Caki2 (cell line): ENCODE results near the gene FAF1. TPM values are rescaled to one million over a fixed set of nuclear protein-coding genes. Genes with fewer than 3 reads are reported as not detected.
"Not testable (repeated sequence)": the region's sequence is repeated elsewhere in the genome, so short reads cannot be mapped to it uniquely, and the experiment has no call there.

Experiments
- DNase-seq: peaks from one replicate; pipeline ENCODE4 v3.0.0-alpha.2; 2015; ENCODE audit warnings: low read depth
- in situ Hi-C: cut with HindIII; loops from 2 replicates; pipeline ENCODE4 v1.10.0; 2016; ENCODE audit warnings: low sequenced_read_pairs, low pct_unique_long_range_greater_than_20kb, mixed read lengths
- total RNA-seq: library from RNA; depleted of rRNA; stranded (reverse); fragments of >200 nt; shearing (Covaris generic); gene quantifications from 2 replicates; pipeline ENCODE4 v1.2.3, GENCODE V29; 2014; ENCODE audit warnings: low replicate concordance

The FAF1 gene
- total RNA-seq, 1 experiment from 2014 or later, result 23.7 TPM

DNA sequence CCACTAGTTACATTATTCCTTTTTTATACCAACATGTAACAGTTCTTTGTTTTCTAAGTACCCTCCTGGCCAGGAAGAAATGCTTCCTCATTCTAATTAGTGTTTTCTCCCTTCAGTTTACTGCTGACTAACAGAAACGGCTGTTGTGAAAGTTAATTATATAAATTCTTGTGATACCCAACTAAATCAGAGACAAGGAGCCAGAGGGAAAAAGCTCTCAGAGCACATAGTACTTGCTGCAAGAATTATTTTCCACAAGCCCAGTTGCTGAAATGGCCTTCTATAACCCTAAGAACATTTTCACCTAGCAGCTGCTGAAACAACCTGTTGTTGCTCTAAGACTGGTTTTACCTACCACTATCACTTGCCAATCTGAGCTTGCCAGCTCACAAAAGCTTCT lies 82.4 kb downstream of the FAF1 start:
- no peak for DNase-seq
- in situ Hi-C loops, result no loop called here

DNA sequence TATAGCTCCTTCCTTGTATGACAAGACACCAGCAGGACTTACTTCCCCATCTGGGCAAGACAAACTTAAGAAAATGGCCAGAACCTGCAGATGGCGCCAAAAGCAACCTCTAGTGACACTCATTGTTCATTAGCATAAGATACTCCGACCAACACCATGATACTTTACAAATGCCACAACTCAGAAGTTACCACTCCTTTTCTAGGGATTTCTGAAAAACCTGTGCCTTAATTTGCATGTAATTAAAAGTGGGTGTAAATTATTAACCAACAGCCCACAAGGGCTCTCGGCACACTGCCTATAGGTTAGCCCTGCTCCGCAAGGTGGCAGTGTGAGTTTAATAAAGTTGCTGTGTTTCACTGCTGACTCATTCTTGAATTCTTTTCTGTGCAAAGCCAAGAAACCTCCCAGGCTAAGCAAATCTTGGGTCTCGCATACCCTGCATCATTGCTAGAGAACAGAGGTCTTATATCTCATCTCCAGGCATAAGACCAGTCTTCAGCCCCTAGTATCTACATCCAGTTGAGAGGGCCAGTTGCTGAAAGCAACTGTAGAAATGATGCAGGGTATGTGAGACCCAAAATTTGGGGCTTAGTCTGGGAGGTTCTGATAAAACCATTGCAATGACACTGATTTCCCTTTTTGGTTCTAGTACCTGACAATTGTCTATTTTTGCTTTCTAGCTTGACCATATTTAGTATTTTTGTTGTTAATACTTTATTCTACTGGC lies 86.4 kb downstream of the FAF1 start:
- in situ Hi-C loops, result no loop called here

DNA sequence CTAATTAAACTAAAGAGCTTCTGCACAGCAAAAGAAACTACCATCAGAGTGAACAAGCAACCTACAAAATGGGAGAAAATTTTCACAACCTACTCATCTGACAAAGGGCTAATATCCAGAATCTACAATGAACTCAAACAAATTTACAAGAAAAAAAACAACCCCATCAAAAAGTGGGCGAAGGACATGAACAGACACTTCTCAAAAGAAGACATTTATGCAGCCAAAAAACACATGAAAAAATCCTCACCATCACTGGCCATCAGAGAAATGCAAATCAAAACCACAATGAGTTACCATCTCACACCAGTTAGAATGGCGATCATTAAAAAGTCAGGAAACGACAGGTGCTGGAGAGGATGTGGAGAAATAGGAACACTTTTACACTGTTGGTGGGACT lies 95.2 kb downstream of the FAF1 start:
- in situ Hi-C loops, DNase-seq: not testable (repeated sequence)

More for the DNA sequence above, 86.4 kb downstream of the FAF1 start:
- DNase-seq, result peak; percentile 92

DNA sequence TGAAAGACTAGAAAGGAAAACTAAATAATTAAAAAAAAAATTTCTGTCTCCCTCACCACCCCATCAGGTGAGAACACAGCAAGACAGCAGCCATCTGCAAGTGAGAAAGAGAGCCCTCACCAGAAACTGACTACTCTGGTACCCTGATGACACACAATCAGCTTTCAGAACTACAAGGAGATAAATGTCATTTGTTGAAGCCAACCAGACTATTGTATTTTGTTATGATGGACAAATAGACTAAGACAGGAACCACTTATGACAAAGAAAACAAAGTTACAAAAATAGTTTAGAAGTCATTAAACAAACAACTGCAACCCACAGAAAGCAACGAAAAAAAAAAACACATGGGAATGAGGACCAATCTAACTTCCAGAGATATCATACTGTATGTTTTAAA lies 98.3 kb downstream of the FAF1 start:
- no peak for DNase-seq
- in situ Hi-C loops, result no loop called here

DNA sequence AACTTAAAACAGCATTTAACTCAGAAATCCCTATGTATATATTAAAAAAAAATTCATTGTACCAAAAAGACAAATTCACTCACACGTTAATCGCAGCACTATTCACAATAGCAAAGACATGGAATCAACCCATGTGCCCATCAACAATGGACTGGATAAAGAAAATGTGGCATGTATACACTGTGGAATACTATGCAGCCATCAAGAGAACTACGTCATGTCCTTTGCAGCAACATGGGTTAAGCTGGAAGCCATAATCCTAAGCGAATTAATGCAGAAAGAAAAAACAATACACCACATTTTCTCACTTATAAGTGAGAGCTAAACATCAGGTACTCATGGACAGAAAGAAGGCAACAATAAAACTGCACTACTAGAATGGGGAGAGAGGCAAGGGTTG lies 99.4 kb downstream of the FAF1 start:
- DNase-seq, result no peak
- in situ Hi-C loops, result no loop called here

DNA sequence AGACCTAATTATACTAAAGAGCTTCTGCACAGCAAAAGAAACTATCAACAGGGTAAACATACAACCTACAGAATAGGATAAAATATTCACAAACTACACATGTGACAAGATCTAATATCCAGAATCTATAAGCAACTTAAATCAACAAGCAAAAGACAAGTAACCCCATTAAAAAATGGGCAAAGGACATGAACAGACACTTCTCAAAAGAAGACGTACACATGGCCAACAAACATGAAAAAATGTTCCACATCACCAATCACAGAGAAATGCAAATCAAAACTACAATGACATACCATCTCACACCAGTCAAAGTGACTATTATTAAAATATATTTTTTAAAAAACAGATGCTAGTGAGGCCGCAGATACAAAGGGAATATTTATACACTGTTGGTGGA lies 99.8 kb downstream of the FAF1 start:
- no peak for DNase-seq
- in situ Hi-C loops, result no loop called here

DNA sequence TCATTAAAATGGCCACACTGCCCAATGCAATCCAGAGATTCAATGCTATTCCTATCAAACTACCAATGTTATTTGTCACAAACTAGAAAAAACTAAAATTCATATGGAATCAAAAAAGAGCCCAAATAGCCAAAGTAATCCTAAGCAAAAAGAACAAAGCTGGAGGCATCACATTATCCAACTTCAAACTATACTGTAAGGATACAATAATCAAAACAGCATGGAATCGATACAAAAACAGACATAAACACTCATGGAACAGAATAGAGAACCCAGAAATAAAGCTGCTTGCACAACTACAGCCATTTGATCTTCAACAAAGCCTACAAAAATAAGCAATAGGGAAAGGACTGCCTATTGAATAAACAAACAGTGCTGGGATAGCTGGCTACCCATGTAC lies 100.4 kb downstream of the FAF1 start:
- in situ Hi-C loops, result no loop called here
- no peak for DNase-seq

DNA sequence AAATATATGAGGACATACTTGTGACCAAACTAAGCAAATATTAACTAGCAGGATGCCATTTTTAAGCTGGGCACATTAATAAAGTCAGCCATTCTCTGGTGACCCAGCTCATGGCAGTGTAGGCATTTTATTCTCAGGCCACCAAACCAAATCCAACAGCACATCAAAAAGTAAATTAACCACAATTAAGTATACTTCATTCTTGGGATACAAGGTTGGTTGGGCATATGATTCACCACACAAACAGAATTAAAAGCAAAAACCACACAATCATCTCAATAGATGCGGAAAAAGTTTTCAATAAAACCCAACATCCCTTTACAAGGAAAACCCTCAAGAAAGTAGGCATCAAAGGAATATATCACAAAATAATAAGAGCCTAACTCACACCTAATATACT lies 101.3 kb downstream of the FAF1 start:
- in situ Hi-C loops, result no loop called here

DNA sequence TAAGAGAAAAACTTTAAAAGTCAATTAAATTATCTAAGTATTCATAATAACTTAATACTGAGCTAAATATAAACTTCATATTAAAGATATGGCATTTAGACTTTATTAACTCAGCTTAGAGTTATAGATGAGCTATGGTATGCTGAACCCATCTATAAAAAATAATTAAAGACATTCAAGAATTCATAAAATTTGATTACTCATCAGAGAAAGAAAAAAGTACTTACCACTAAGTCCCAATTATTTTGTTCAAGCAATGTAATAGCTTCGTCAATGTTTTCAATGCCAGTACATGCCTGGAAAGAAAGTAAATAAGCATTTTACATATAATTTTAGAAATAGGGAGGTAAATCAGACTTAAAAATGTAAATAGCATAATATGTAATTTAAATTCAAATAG lies 102.4 kb downstream of the FAF1 start:
- in situ Hi-C loops, result no loop called here
- no peak for DNase-seq

More for the DNA sequence above, 101.3 kb downstream of the FAF1 start:
- DNase-seq, result no peak

DNA sequence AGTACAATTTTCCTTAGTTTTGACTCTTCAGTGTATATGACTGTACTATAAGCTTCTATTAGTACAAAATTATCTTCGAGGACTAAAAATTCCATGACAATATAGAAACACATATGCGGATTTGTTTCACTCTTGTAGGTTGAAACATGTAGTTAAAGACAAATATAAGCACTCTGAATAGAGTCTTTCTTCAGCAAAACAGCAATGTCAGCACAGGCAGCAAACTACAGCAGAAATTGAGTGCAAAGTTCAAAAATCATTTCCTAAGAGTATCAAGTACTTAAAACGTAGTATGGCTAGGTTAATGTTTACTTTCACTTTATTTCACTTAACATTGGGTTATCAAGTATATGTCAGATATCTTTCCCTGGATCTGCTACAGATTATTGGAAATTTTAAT lies 106.7 kb downstream of the FAF1 start:
- in situ Hi-C loops, result no loop called here
- DNase-seq, result no peak

DNA sequence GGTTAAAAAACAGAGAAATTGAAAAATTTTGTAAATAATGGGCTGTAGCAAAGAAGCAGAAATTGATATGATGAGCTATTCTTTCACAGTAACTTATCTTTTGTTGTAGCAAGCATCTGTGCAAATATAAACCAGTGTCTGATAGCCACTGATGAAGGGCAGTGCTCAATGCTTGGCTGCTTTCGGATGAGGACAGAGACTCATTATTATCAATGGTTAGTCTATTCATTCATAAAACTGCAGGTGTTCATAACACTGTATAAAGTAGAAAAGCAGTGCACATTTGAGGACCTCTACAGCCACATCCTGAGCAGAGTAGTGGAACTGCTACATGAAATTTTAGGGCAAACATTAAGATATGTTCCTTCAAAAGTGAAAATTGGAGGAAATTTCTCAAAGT lies 107.2 kb downstream of the FAF1 start:
- no peak for DNase-seq
- in situ Hi-C loops, result no loop called here

DNA sequence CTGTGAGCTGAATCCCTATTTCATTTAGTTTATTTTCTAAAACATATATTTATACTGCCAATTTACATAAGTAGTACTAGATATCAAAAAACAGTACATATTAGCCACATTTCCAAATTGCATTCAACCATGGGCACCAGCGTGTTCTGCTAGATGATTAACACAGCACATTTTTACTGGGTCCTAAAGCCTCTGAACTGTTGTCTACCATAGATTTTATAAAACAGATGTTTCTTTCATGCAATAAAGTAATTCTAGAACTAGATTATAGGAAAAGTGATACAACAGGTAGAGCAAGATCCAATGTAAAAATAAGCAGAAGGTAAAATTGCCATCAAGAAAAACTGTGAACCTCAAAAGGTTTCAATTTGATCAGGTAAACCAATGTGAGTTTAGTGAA lies 108.6 kb downstream of the FAF1 start:
- no peak for DNase-seq
- in situ Hi-C loops, result no loop called here

DNA sequence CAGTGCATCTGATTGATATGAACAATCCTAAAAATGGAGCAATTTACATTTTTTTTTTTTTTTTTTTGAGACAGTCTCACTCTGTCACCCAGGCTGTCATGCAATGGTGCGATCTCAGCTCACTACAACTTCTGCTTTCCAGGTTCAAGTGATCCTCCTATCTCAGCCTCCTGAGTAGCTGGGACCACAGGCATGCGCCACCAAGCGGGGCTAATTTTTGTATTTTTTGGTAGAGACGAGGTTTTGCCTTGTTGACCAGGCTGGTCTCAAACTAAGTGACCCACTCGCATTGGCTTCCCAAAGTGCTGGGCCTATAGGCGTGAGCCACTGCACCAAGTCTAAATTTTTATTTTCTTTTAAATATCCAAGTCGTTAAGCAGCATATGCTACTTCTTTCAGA lies 109.0 kb downstream of the FAF1 start:
- no peak for DNase-seq
- in situ Hi-C loops, result no loop called here

DNA sequence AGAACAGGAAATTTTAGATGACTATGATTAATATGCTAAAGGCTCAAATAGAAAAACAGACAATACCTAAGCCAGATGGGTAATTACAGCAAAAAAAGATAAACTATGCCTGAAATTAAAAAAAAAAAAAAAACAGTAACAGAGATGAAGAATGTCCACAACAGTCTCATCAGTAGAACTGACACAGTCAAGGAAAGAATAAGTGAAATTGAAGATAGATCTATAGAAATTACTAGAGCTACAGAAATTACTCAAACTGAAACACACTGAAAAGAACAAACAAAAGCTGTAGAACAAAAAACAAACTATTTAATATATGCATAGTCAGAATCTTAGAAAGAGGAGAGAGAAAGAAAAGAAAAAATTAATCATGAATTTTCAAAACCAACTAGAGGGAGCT lies 112.8 kb downstream of the FAF1 start:
- in situ Hi-C loops, result no loop called here
- DNase-seq, result no peak

DNA sequence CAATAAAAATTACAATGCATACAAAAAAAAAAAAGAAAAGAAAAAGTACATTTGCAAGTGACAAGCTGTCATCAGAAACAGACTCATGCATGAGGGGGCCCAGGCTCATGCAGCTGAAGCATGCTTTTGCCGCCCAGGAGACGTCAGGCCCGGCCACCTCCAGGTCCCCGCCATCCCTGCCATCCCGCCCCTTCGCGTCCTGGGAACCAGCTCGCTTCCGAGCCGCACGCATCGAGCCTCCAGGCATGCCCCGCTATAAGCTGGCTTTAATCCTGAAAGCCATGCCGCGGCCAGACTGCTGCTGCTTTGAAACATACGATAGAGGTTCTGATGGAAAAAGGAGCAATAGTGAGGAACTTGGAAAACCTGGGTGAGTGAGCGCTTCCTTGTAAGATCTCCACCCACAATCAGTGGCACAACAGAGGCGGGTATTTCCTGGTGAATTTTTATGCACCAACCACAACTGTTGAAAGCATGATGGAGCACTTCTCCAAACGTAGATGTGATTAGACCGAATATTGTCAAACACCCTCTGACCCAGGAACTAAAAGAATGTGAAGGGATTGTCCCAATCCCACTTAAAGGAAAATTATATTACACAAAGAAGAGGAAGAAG lies 113.7 kb downstream of the FAF1 start:
- in situ Hi-C loops, result no loop called here
- DNase-seq, result no peak

DNA sequence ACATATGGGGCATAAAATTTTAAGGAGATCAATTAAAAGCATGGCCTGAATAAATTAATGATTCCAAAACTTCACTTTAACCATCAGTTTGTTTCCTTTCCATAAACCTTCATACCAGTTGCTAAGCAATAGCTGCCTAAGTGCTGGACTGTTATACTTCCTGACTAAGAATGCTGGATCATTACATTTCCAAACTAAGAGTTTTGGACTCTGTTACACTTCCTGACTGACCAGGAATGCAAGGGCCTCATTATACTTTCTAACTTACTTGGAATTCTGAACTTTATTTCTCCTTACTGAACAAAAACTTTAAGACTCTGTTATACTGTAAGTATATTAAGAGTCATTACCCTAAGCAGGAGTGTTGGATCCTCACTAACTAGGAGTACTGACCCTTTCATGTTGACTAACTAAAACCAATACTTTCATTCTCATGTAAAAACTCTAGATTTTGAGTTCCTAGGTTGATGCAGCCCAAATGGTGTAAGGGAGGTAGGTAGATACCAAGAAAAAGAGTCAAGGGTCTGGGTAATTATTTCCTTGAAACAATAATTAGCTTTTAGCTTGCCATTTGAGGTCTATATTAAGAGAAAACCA lies 118.2 kb downstream of the FAF1 start:
- DNase-seq, result no peak
- in situ Hi-C loops, result no loop called here

DNA sequence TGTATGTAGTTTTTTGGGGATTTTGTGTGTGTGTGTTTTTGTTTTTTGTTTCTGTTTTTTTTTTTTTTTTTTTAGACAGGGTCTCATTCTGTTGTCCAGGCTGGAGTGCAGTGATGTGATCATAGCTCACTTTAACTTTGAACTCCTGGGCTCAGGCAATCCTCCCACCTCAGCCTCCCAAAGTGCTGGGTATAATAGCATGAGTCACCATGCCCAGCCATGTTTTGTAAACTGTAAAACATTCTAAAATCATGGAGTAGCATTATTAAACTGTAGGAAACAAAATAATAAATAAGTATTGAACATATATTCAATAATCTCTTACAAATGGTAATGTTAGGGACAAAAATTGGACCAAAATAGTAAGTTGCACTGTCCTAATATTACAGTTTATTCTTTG lies 124.0 kb downstream of the FAF1 start:
- DNase-seq, result no peak
- in situ Hi-C loops, result no loop called here

DNA sequence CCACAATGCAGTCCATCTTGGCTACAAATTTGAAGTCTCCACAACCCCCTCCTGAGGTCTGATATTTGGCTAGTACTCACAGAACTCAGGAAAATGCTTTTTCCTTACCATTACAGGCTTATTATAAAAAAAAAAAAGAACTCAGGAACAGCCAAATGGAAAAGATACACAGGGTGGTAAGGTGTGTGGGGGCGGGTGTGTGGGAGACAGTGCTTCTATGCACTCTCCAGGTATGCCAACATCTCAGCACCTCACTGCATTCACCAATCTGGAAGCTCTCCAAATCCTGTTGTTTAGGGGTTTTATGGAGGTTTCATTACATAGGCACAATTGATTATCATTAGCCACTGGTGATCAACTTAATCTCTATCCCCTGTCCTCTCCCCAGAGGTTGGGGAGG lies 126.9 kb downstream of the FAF1 start:
- DNase-seq, result no peak
- in situ Hi-C loops, result no loop called here

DNA sequence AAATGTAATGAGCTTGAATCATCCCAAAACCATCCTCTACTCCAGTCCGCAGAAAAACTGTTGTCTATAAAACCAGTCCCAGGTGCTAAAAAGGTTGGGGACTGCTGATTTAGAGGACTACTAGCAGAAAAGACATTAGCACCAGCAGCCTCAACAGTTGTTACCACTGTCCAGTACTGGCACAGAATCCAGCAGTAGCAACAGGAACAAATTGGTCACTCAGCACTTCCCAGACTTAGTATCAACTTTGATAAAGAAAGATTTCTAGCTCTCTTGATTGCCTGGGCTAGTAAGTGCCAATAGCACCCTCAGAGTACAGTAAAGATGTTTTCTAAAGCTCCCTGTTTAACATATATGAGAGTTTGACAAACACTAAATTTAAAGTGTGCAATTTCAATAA lies 127.9 kb downstream of the FAF1 start:
- DNase-seq, result no peak
- in situ Hi-C loops, result no loop called here
